H9 (cell line): ENCODE results near the gene C14orf132. TPM values are rescaled to one million over a fixed set of nuclear protein-coding genes. Genes with fewer than 3 reads are reported as not detected.

Experiments used
- DNase-seq: peaks from one replicate; pipeline ENCODE4 v3.0.0-alpha.2; 2017
- H2AFZ ChIP-seq: one replicate; pipeline ENCODE4 v1.6.1; 2013; ENCODE audit warnings: mild to moderate bottlenecking, low read length, control low read depth, moderate library complexity
- H2AK5ac ChIP-seq: 2 replicates; pipeline ENCODE4 v1.6.1; 2013; ENCODE audit warnings: low read length, control low read depth, mixed read lengths; ENCODE audit not compliant: insufficient read length
- H2BK120ac ChIP-seq: one replicate; pipeline ENCODE4 v1.6.1; 2013; ENCODE audit warnings: low read depth, mild to moderate bottlenecking, low read length, control low read depth, inconsistent platforms; ENCODE audit not compliant: poor library complexity, severe bottlenecking
- H2BK12ac ChIP-seq: 2 replicates; pipeline ENCODE4 v1.6.1; 2013; ENCODE audit warnings: low read length, control low read depth, mixed read lengths, low read depth; ENCODE audit not compliant: insufficient read length
- H2BK15ac ChIP-seq: 2 replicates; pipeline ENCODE4 v1.6.1; 2013; ENCODE audit warnings: low read depth, low read length, control low read depth
- H2BK20ac ChIP-seq: one replicate; pipeline ENCODE4 v1.6.1; 2013; ENCODE audit warnings: low read depth, mild to moderate bottlenecking, low read length, control low read depth, inconsistent platforms; ENCODE audit not compliant: poor library complexity, severe bottlenecking
- H2BK5ac ChIP-seq: 2 replicates; pipeline ENCODE4 v1.6.1; 2013; ENCODE audit warnings: low read length, control low read depth, mixed read lengths; ENCODE audit not compliant: insufficient read length
- H3K14ac ChIP-seq: 2 replicates; pipeline ENCODE4 v1.6.1; 2013; ENCODE audit warnings: low read length, control low read depth; ENCODE audit not compliant: insufficient read depth
- H3K18ac ChIP-seq: 2 replicates; pipeline ENCODE4 v1.6.1; 2013; ENCODE audit warnings: low read depth, mild to moderate bottlenecking, mixed read lengths, low read length, control low read depth; ENCODE audit not compliant: insufficient read length
- H3K23ac ChIP-seq: 2 replicates; pipeline ENCODE4 v1.6.1; 2013; ENCODE audit warnings: low read length, control low read depth, mixed read lengths, low read depth; ENCODE audit not compliant: insufficient read length
- H3K23me2 ChIP-seq: 2 replicates; pipeline ENCODE4 v1.6.1; 2013; ENCODE audit warnings: low read depth, mild to moderate bottlenecking, mixed read lengths, low read length, control low read depth; ENCODE audit not compliant: insufficient read length, poor library complexity, severe bottlenecking
- H3K27ac ChIP-seq: 2 replicates; pipeline ENCODE4 v1.5.1; 2013; ENCODE audit warnings: low read length, control low read depth, mixed read lengths, low read depth; ENCODE audit not compliant: insufficient read length
- H3K27me3 ChIP-seq: 2 replicates; pipeline ENCODE4 v1.6.1; 2013; ENCODE audit warnings: low read length, control low read depth, inconsistent platforms; ENCODE audit not compliant: insufficient read depth
- H3K4ac ChIP-seq: 2 replicates; pipeline ENCODE4 v1.6.1; 2013; ENCODE audit warnings: low read depth, mild to moderate bottlenecking, control low read depth, inconsistent platforms, low read length, moderate library complexity
- H3K4me1 ChIP-seq: 2 replicates; pipeline ENCODE4 v1.6.1; 2013; ENCODE audit warnings: low read length, control low read depth, inconsistent platforms; ENCODE audit not compliant: insufficient read depth
- H3K4me2 ChIP-seq: 2 replicates; pipeline ENCODE4 v1.6.1; 2013; ENCODE audit warnings: low read length, control low read depth, mixed read lengths; ENCODE audit not compliant: insufficient read length, insufficient read depth
- H3K56ac ChIP-seq: 2 replicates; pipeline ENCODE4 v1.6.1; 2013; ENCODE audit warnings: low read depth, mild to moderate bottlenecking, mixed read lengths, low read length, control low read depth; ENCODE audit not compliant: insufficient read length
- H3K79me1 ChIP-seq: 2 replicates; pipeline ENCODE4 v1.6.1; 2013; ENCODE audit warnings: low read depth, mild to moderate bottlenecking, moderate library complexity, low read length, control low read depth, inconsistent platforms; ENCODE audit not compliant: insufficient read depth, poor library complexity, severe bottlenecking
- H3K79me2 ChIP-seq: 2 replicates; pipeline ENCODE4 v1.6.1; 2013; ENCODE audit warnings: low read length, control low read depth, inconsistent platforms; ENCODE audit not compliant: insufficient read depth
- H3K9ac ChIP-seq: 2 replicates; pipeline ENCODE4 v1.6.1; 2013; ENCODE audit warnings: low read length, control low read depth, mixed read lengths; ENCODE audit not compliant: insufficient read length; ENCODE audit errors: extremely low read depth
- H3K9me3 ChIP-seq: one replicate; pipeline ENCODE4 v1.6.1; 2013; ENCODE audit warnings: low read depth, low read length, inconsistent platforms; ENCODE audit not compliant: control insufficient read depth
- H3T11ph ChIP-seq: one replicate; pipeline ENCODE4 v1.6.1; 2013; ENCODE audit warnings: mild to moderate bottlenecking, low read length, control low read depth, inconsistent platforms
- H4K20me1 ChIP-seq: one replicate; pipeline ENCODE4 v1.6.1; 2013; ENCODE audit not compliant: control insufficient read depth, insufficient read length, insufficient read depth
- H4K5ac ChIP-seq: 2 replicates; pipeline ENCODE4 v1.6.1; 2013; ENCODE audit warnings: low read depth, mild to moderate bottlenecking, mixed read lengths, low read length, control low read depth; ENCODE audit not compliant: insufficient read length
- H4K8ac ChIP-seq: replicated peaks from 2 replicates; pipeline ENCODE4 v1.6.1; 2013; ENCODE audit warnings: low read length, control low read depth, mixed read lengths, low read depth; ENCODE audit not compliant: insufficient read length
- H4K91ac ChIP-seq: 2 replicates; pipeline ENCODE4 v1.6.1; 2013; ENCODE audit warnings: low read depth, mild to moderate bottlenecking, moderate library complexity, mixed read lengths, low read length, control low read depth; ENCODE audit not compliant: insufficient read length
- H3K27ac Mint-ChIP-seq, 3 experiments: 2 replicates in 2 of 3; 3 replicates in 1 of 3; pipeline ENCODE4 v1.8.0; 2020 to 2021; ENCODE audit warnings: mixed read lengths in 3 of 3, mild to moderate bottlenecking in 1 of 3, moderate library complexity in 1 of 3
- H3K27me3 Mint-ChIP-seq: 2 replicates; pipeline ENCODE4 v1.8.0; 2021; ENCODE audit warnings: low read depth, mild to moderate bottlenecking, moderate library complexity, mixed read lengths
- H3K36me3 Mint-ChIP-seq, 3 experiments: 2 replicates in 2 of 3; 3 replicates in 1 of 3; pipeline ENCODE4 v1.8.0; 2020 to 2021; ENCODE audit warnings: low read depth in 3 of 3, mixed read lengths in 3 of 3; ENCODE audit not compliant: insufficient read depth in 1 of 3
- H3K4me1 Mint-ChIP-seq, 2 experiments: 2 replicates each; pipeline ENCODE4 v1.8.0; 2020; ENCODE audit warnings: mixed read lengths in 2 of 2
- H3K4me3 Mint-ChIP-seq, 2 experiments: 2 replicates in 1 of 2; 3 replicates in 1 of 2; pipeline ENCODE4 v1.8.0; 2020 to 2021; ENCODE audit warnings: mild to moderate bottlenecking in 2 of 2, mixed read lengths in 2 of 2, moderate library complexity in 1 of 2
- H3K9me3 Mint-ChIP-seq, 2 experiments: 2 replicates in 1 of 2; 3 replicates in 1 of 2; pipeline ENCODE4 v1.8.0; 2020; ENCODE audit warnings: mild to moderate bottlenecking in 2 of 2, mixed read lengths in 2 of 2, moderate library complexity in 1 of 2
- WGBS: extraction: QIAGEN DNeasy Blood & Tissue Kit; methylation state at CpG from one replicate; pipeline ENCODE4 v1.1.7; 2013; ENCODE audit warnings: missing lambda C conversion rate, low lambda C conversion rate, mixed read lengths; ENCODE audit not compliant: insufficient read length; ENCODE audit errors: extremely low coverage; 5-methylcytosine and 5-hydroxymethylcytosine counted together
- total RNA-seq: library from RNA; stranded (reverse); gene quantifications from 2 replicates; pipeline ENCODE4 v1.2.1, GENCODE V29; 2021
- TF ChIP-seq, protein P1 (sequence below): fragments of 200-600 bp; sonication (generic); conservative IDR thresholded peaks from 3 replicates; pipeline ENCODE4 v1.8.0; 2021; ENCODE audit warnings: antibody characterized with exemption, mild to moderate bottlenecking

The C14orf132 gene
- total RNA-seq, 1 experiment from 2014 or later: 5.7 TPM

- Histone ChIP-seq H2AFZ (no peak overlapping the region), H2BK20ac (no peak overlapping the region), H3K4me2 (no peak overlapping the region), H2BK5ac (no peak overlapping the region), H4K5ac (no peak overlapping the region), H3K79me2 (no peaks in the 10 kb centered on the region), H3K9me3 (no peaks in the 10 kb centered on the region), H4K8ac (no peak overlapping the region), H3K14ac (no peak overlapping the region), H3T11ph (no peak overlapping the region), H3K27me3 (no peaks in the 10 kb centered on the region), H3K56ac (no peak overlapping the region), H3K79me1 (no peaks in the 10 kb centered on the region), H3K23ac (no peak overlapping the region), H3K4me1 (no peaks in the 10 kb centered on the region), H3K18ac (no peak overlapping the region), H2AK5ac (no peak overlapping the region), H2BK120ac (no peak overlapping the region), H3K23me2 (no peaks in the 10 kb centered on the region), H3K9ac (no peak overlapping the region), H3K4ac (no peak overlapping the region), H4K91ac (no peak overlapping the region), H2BK15ac (no peak overlapping the region), H3K27ac (no peak overlapping the region), H2BK12ac (no peak overlapping the region), H4K20me1 (no peaks in the 10 kb centered on the region)
- Mint-ChIP-seq H3K4me3 (no peak overlapping the region), H3K27me3 (no peaks in the 10 kb centered on the region), H3K36me3 (peaks cover 0 to 4% (median 0%) of the 10 kb centered on the region in 3 experiments; a peak in 3 of 7 replicates), H3K9me3 (no peaks in the 10 kb centered on the region), H3K4me1 (peaks cover 2 to 16% of the 10 kb centered on the region in 2 experiments), H3K27ac (no peak overlapping the region)
- WGBS: no CpG with 5 or more reads among the region's 10 CpGs
- TF ChIP-seq, protein P1, sequence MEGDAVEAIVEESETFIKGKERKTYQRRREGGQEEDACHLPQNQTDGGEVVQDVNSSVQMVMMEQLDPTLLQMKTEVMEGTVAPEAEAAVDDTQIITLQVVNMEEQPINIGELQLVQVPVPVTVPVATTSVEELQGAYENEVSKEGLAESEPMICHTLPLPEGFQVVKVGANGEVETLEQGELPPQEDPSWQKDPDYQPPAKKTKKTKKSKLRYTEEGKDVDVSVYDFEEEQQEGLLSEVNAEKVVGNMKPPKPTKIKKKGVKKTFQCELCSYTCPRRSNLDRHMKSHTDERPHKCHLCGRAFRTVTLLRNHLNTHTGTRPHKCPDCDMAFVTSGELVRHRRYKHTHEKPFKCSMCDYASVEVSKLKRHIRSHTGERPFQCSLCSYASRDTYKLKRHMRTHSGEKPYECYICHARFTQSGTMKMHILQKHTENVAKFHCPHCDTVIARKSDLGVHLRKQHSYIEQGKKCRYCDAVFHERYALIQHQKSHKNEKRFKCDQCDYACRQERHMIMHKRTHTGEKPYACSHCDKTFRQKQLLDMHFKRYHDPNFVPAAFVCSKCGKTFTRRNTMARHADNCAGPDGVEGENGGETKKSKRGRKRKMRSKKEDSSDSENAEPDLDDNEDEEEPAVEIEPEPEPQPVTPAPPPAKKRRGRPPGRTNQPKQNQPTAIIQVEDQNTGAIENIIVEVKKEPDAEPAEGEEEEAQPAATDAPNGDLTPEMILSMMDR: no peak
- DNase-seq: no peak
Measured at GRCh38 chr14:96052541-96053247, 13.5 kb downstream of the C14orf132 start.
